Posterior cingulate gyrus (tissue), 11 donors: ENCODE measurements around the gene CCDC78.
A peak's percentile ranks its signal among the peaks of the same experiment; 100 is the strongest.
"Not testable (repeated sequence)": the region's sequence is repeated elsewhere in the genome, so short reads cannot be mapped to it uniquely, and the experiment has no call there.

Experiments
- DNase-seq, 10 donors: peaks; one replicate each; pipeline versions ENCODE4 v3.0.0 to v3.0.0-alpha.2; 2020 to 2021; ENCODE audit warnings: mixed read lengths in 3 of 10
- intact Hi-C: fragments of 100-400 bp; cut with DNase I; formaldehyde crosslinking; loops from one replicate; pipeline ENCODE4 v1.15.1; 2023

Gene CCDC78

GRCh38 chr16:702341-702740 lies 23.9 kb downstream of the CCDC78 start:
- DNase-seq = no peak
- intact Hi-C loops = no loop called here

DNA sequence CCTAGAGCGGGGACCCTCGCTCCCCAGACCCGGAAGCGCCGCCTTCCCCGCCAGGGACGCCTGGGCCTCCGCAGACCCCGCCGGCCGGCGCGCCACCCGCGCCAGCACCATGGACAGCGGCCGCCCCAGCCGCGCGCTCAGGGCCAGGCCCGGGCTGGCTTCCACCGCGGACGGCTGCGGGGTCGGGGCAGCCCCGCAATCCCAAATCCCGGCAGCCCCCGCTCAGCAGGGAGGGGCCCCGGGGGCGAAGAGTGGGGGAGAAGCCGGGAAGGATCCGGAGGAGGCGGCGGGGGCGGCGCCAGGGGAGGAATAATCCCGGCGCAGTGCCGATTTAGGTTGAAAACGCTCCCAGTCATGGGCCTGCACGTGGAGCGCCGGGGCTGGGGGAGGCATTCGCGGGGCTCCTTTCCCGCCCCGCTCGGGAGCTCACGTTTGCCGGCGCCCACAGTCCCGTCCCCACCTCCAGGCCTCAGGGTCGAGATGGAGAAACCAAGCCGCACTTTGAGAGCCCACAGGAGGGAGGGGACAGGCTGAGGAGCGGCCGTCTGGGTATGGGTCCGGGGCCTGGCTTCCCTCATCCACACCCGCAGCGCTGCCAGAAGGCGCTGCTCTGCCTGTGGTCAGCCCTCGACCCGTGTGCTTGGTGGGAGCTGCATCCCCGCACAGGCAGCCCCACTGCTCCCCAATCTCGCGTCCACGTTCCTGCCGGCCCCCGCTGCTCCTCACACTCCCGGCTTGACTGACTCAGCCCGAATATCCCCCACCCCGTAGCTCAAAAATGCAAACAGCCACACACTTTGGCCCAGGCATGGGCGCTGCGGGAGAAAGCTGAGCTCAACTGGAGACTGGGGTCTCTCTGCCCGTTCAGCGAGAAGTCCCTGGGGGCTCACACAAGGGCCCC lies 25.3 kb downstream of the CCDC78 start:
- no peak for DNase-seq
- intact Hi-C loops = no loop called here

GRCh38 chr16:698911-699671 lies 27.2 kb downstream of the CCDC78 start:
- intact Hi-C loops = no loop called here
- no peak for DNase-seq

GRCh38 chr16:695355-696089 lies 30.7 kb downstream of the CCDC78 start:
- intact Hi-C loops = no loop called here
- DNase-seq = peak in 8 of 10 donors; percentile 63 to 96 (median 76)

DNA sequence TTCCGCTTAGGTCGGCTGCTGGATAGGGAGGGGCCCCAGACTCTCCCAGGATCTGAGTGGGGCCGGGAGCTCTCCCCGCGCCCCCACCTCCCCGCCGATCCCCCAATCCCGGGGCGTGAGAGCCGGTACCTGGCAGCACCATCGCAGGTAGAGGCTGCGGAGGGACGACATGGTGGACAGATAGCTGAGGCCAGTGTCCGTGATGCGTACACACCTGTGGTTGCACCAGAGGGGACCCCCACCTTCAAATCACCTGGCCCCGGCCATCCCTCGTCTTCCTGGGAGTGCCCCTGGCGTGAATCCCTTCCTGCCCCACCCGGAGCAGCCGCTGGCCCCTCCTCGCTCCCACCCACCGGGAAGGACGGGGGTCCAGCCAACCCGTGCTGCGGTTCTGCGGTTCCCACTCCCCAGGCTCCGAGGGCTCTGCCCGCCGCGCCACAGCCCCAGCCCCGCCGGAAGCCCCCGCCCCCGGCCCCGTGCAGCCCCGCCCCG lies 31.3 kb downstream of the CCDC78 start:
- intact Hi-C loops = no loop called here
- peak in 1 of 10 donors; percentile 69 for DNase-seq

DNA sequence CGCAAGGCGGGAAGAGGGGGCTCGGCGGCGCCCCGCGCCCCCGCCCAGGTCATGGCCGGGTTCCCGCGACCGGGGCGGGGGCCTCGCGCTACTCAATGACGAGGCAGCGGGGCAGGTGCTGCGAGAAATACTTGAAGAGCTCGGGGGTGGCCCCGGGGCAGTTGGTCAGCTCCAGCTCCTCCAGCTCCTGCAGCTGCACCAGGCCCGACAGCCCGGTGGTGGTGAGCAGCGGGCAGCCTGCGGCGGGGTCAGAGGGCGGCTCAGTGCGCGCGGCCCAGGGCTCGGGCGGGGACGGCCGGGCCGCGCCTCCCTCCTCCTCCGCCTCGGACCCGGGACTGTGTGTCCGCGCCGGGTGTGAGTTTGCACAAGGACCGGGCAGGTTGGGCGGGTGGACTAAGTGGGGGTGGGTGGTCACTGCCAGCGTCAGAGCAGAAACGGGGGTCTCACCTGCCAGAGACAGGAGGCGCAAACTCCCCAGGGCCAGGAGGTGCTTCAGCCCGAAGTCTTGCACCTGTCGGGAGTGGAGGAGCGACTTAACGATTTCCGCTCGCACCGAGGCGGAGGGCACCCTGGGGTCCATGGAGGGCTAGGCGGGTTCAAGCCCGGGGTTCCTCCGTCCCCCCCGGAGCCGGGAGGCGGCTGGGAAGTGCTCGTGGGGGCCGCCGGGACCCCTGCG lies 31.9 kb downstream of the CCDC78 start:
- DNase-seq = peak in 1 of 10 donors; percentile 70
- intact Hi-C loops = no loop called here

DNA sequence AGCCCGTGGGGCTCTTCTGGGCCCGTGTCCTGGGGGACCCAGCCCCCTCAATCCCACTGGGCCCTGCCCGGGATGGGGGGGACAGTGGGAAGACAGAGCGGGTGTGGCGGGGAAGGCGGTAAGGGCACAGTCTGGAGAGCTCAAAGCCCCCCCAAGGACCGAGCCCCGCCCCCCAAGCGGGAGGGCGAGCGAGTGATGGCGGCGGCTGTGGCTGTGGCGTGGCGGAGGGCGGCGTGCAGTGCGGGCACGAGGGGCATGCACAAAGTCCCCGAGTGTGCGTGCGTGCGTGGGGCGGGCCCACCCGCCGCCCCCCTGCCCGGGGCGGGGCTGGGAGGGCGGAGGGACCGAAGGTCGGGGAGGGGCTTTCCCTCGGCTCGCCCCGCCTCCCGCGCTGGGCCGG lies 32.5 kb downstream of the CCDC78 start:
- DNase-seq = no peak
- intact Hi-C loops = no loop called here

DNA sequence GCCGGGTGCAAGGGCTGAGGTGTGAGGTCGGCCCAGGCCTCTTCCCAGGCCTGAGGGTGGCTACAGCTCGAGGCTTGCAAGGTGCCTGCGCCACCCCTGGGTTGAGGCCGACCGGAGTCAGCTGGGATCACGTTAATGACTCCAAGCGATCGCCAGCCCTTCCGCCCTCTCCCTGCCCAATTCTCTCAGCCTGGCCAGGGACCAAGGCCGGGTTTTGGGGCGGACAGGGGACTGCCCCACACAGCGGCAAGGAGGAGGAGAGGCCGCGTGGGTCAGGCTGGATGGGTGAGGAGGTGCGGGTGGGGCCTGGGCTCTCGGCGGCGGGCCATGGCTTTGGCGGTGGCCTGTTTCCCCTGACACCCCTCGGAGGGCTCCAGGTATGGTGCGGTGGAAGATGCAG lies 32.9 kb downstream of the CCDC78 start:
- intact Hi-C loops = no loop called here
- DNase-seq = no peak

- no peak for DNase-seq
- intact Hi-C loops = no loop called here
Measured at GRCh38 chr16:692356-693108, 33.7 kb downstream of the CCDC78 start.

GRCh38 chr16:691242-691641 lies 35.0 kb downstream of the CCDC78 start:
- DNase-seq, intact Hi-C loops: not testable (repeated sequence)

GRCh38 chr16:689175-689897 lies 36.9 kb downstream of the CCDC78 start:
- intact Hi-C loops = no loop called here
- no peak for DNase-seq

DNA sequence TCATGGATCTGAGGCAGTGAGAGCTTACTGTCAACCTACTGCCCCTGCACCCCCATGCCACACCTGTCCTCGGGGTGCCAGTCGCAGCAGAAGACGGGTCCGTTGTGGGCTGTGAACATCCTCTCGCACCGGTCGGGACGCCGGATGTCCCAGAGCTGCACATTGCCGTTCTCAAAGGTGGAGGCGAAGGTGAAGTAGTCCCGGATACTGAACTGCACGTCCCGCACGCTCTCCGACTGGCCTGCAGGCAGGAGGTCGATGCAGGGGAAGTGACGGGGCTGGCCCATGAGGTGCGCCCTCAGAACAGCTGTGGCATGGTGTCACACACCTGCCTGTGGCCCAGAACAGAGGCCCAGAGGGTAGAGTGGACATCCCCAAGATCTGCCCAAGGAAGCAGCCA lies 38.7 kb downstream of the CCDC78 start:
- DNase-seq = no peak
- intact Hi-C loops = no loop called here

DNA sequence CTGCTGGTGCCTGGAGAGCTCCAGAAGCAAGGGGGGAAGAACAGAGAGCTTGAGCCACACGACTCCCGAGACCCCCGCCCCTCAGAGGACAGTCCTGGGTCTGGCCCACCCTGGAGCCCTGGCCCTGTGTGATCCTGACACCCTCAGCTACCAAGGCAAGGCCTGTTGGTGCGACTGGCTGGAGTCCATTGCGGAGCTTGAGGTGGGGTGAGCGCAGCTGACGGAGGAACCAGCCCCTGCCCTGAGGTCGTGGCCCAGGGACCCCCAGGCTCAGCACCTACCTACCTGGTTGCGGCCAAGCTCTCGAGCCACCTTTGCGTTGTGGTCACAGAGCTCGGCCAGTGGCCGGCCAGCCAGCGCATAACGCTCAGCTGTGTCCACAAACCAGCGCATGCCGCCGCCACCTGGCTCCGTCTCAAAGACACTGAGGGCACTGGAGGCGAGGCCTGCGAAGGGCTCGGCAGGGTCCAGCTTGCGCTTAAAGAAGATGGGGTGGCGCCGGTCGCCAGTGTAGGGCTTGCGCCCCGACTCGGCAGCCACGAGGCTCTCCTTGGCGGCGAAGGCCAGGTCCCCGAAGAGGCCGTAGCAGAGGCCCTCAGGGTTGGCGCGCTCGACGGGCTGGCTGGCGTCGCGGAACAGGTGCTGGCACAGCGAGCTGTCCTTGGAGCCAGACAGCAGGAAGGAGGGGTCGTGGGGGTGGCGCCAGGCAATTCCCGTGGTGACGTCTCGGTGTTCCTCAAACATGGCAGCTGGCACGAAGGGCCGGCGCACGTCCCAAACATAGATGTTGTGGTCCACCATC lies 39.6 kb downstream of the CCDC78 start:
- intact Hi-C loops = no loop called here
- peak in 1 of 10 donors; percentile 71 for DNase-seq

GRCh38 chr16:685967-686366 lies 40.3 kb downstream of the CCDC78 start:
- intact Hi-C loops = no loop called here
- peak in 1 of 10 donors; percentile 79 for DNase-seq

DNA sequence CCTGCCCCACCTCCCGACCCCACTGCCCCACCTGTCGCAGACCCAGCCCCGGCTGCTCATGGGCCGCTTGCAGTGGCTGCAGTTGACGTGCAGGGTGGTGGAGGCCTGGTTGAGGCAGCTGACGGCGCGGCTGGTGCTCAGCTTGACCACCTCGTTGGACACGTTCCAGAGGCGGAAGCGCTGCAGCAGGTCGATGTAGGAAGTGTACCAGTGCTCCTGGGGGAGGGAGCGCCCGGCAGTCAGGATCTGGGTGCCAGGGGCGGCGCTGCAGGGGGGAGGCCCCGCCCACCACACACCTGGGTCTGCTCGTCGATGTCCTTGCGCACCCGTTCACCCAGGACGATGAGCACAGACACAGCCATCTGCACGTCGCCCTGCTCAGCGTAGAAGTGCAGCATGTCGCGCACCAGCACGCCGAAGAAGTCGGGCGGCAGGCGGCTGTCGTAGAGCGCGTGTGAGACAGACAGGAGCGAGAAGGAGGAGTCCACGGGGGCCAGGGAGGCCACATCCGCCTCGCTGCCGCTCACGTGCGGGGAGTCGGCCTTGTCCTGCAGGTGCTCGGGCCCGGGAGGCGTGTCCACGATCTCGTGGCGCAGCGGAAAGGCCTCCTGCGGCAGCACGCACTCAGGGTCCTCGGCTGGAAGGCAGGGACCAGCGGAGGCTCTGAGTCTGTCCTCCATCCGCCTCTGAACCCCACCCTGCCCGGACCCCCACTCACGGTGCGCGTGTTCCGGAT lies 41.1 kb downstream of the CCDC78 start:
- intact Hi-C loops = no loop called here
- DNase-seq = peak in 1 of 10 donors; percentile 70

GRCh38 chr16:684071-684794 lies 42.0 kb downstream of the CCDC78 start, which contains the start of gene JMJD8:
Gene JMJD8 (minus strand): TSS chr16:684334. CDS start chr16:684319, 15 bp downstream.
- peak; percentile 96 to 99 (median 98) for DNase-seq

More at GRCh38 chr16:684071-684794, 42.0 kb downstream of the CCDC78 start, which contains the start of gene JMJD8:
- intact Hi-C loops = no loop called here
